Panc1 (cell line): ENCODE measurements around the gene FKBP1A. TPM values are rescaled to one million over a fixed set of nuclear protein-coding genes. Genes with fewer than 3 reads are reported as not detected.
A peak's percentile ranks its signal among the peaks of the same experiment; 100 is the strongest.

Experiments used
- ATAC-seq: fragments of 200-7000 bp; cut with Tn5 transposase; 2 replicates; pipeline ENCODE4 v1.9.1; 2020; ENCODE audit warnings: mild to moderate bottlenecking, moderate library complexity
- Bru-seq: library from RNA; stranded (reverse); fragments of 400-500 nt; gene quantifications from one replicate; lab custom pipeline; 2021; lab: Mats Ljungman, UMichigan
- BruChase-seq, 2 experiments: library from RNA; stranded (reverse); fragments of 400-500 nt; gene quantifications; one replicate each; lab custom pipeline; 2021; lab: Mats Ljungman, UMichigan
- BruUV-seq: library from RNA; stranded (reverse); fragments of 400-500 nt; replicated peaks from 2 replicates; lab custom pipeline; 2021; lab: Mats Ljungman, UMichigan
- CTCF ChIA-PET: fragments of 300-600 bp; sonication (Branson Sonifier 250); formaldehyde crosslinking; loops from one replicate; lab custom pipeline; 2022; ENCODE audit warnings: antibody characterized with exemption; lab: Charles Lee
- POLR2A ChIA-PET: fragments of 300-600 bp; sonication (Branson Sonifier 250); formaldehyde crosslinking; loops from one replicate; lab custom pipeline; 2022; ENCODE audit warnings: antibody characterized with exemption; lab: Charles Lee
- DNase-seq: peaks from one replicate; pipeline ENCODE4 v3.0.0-alpha.2; 2010; ENCODE audit warnings: low read depth, low spot score
- H3K27ac ChIP-seq: 2 replicates; pipeline ENCODE4 v1.5.1; 2011; ENCODE audit warnings: mild to moderate bottlenecking, low read length, inconsistent platforms
- H3K27me3 ChIP-seq: fragments of 200-500 bp; sonication (Bioruptor generic); 2 replicates; pipeline ENCODE4 v1.6.0; 2014; ENCODE audit warnings: low read length, inconsistent platforms; ENCODE audit not compliant: control insufficient read depth, insufficient read depth
- H3K36me3 ChIP-seq: fragments of 200-500 bp; sonication (Bioruptor generic); 2 replicates; pipeline ENCODE4 v1.5.1; 2014; ENCODE audit warnings: inconsistent platforms, mild to moderate bottlenecking, low read length, moderate library complexity; ENCODE audit not compliant: control insufficient read depth, insufficient read depth
- H3K4me1 ChIP-seq: 2 replicates; pipeline ENCODE4 v1.5.1; 2011; ENCODE audit warnings: inconsistent platforms, mild to moderate bottlenecking, low read length, moderate library complexity; ENCODE audit not compliant: control insufficient read depth, insufficient read depth
- H3K4me3 ChIP-seq, 2 experiments: 2 replicates each; pipeline ENCODE4 v1.5.1; 2011 to 2012; ENCODE audit warnings: low read depth in 2 of 2, low read length in 2 of 2, mild to moderate bottlenecking in 2 of 2, inconsistent platforms in 1 of 2, moderate library complexity in 1 of 2
- H3K9me3 ChIP-seq: fragments of 200-500 bp; sonication (Bioruptor generic); 2 replicates; pipeline ENCODE4 v1.5.1; 2014; ENCODE audit warnings: low read depth, mild to moderate bottlenecking, inconsistent platforms, low read length, moderate library complexity; ENCODE audit not compliant: control insufficient read depth, insufficient read depth
- CTCF ChIP-seq: fragments of 450-650 bp; IDR thresholded peaks from 2 replicates; pipeline ENCODE4 v1.5.1; 2017; ENCODE audit warnings: mild to moderate bottlenecking
- POLR2AphosphoS5 ChIP-seq: IDR thresholded peaks from 2 replicates; pipeline ENCODE4 v1.6.1; 2012; ENCODE audit warnings: mild to moderate bottlenecking, low read depth, low read length, moderate library complexity
- REST ChIP-seq, 2 experiments: IDR thresholded peaks; 2 replicates each; pipeline ENCODE4 v1.6.1; 2011 to 2012; ENCODE audit warnings: low read depth in 2 of 2, control low read depth in 1 of 2, low read length in 1 of 2, mild to moderate bottlenecking in 1 of 2, moderate library complexity in 1 of 2; ENCODE audit not compliant: insufficient read depth in 1 of 2
- SIN3A ChIP-seq: IDR thresholded peaks from 2 replicates; pipeline ENCODE4 v1.6.1; 2012; ENCODE audit warnings: low read depth, mild to moderate bottlenecking, low read length, moderate library complexity, borderline replicate concordance; ENCODE audit not compliant: insufficient read depth
- TCF7L2 ChIP-seq: IDR thresholded peaks from 2 replicates; pipeline ENCODE4 v1.6.1; 2011; ENCODE audit warnings: mild to moderate bottlenecking, low read depth, low read length, inconsistent platforms
- in situ Hi-C: cut with HindIII; loops from 2 replicates; pipeline ENCODE4 v1.10.0; 2016; ENCODE audit warnings: low sequenced_read_pairs, low pct_unique_long_range_greater_than_20kb
- intact Hi-C: fragments of 100-400 bp; cut with micrococcal nuclease; formaldehyde crosslinking; loops from one replicate; pipeline ENCODE4 v1.10.0; 2022; ENCODE audit not compliant: unreplicated experiment
- long read RNA-seq: library from polyadenylated mRNA; unstranded; transcript quantifications from one replicate; pipeline ENCODE4 v2.0.0, GENCODE V29; 2021; ENCODE audit not compliant: unreplicated experiment
- polyA plus RNA-seq: library from polyadenylated mRNA; unstranded; fragments of >200 nt; gene quantifications from one replicate; pipeline ENCODE4 v1.2.1, GENCODE V29; 2012; ENCODE audit warnings: missing spikeins; ENCODE audit not compliant: insufficient read length
- total RNA-seq: library from RNA; stranded (reverse); gene quantifications from one replicate; pipeline ENCODE4 v1.2.1, GENCODE V29; 2021; ENCODE audit not compliant: unreplicated experiment

FKBP1A gene
- total RNA-seq (695 TPM), Bru-seq, nascent RNA (percentile 99 among the genes with signal in this experiment), BruChase-seq, experiment 1, labeled RNA remaining after a 2-hour chase (percentile 100 among the genes with signal in this experiment), BruChase-seq, experiment 2, labeled RNA remaining after a 6-hour chase (percentile 100 among the genes with signal in this experiment)
- 830 TPM for polyA plus RNA-seq
- long read RNA-seq, transcript FKBP1A-203 (4 exons, 976 nt), result minor isoform, 30 of 630 reads
- long read RNA-seq, transcript FKBP1A-204 (5 exons, 1,622 nt), result major isoform, 473 of 630 reads
- long read RNA-seq, transcript FKBP1A-211 (4 exons, 1,518 nt), result minor isoform, 5 of 630 reads
- long read RNA-seq, transcript FKBP1A-202 (4 exons, 747 nt), result minor isoform, 16 of 630 reads
- long read RNA-seq, partial matches to known transcripts, result 91 of 630 reads
- long read RNA-seq, other reads (novel, unspliced or antisense), result 10 of 630 reads

- intact Hi-C loops (loop anchor here (5.0 kb wide), 1 partner anchor 44 kb away; no protein-coding TSS in a partner anchor), in situ Hi-C loops (no loop called here)
- ChIA-PET POLR2A (interaction anchor here (0.6 to 0.7 kb wide), 2 partner anchors 73 to 310 kb away, joined by 4 to 9 read pairs; no protein-coding TSS in a partner anchor), CTCF (interaction anchor here (1.3 kb wide), 1 partner anchor 35 kb away, joined by 9 read pairs; no protein-coding TSS in a partner anchor)
- ATAC-seq, result peak; percentile 96
- Histone ChIP-seq H3K36me3 (peaks cover 8% of the 10 kb centered on the region; the same call in 1 of the 2 replicates), H3K27me3 (no peaks in the 10 kb centered on the region), H3K4me3 (peak within 1 kb of the TSS; percentile 75 to 92), H3K27ac (peak within 1 kb of the TSS; percentile 97), H3K4me1 (peaks cover 35% of the 10 kb centered on the region), H3K9me3 (no peaks in the 10 kb centered on the region; the same call in 1 of the 2 replicates)
- BruUV-seq, result no TSS peak
- TF ChIP-seq POLR2AphosphoS5 (peak; percentile 83), TCF7L2 (no peak), SIN3A (peak; percentile 62; the same call in 1 of the 2 replicates)
- peak; percentile 75 for DNase-seq
Measured at GRCh38 chr20:1392693-1393506, at the start of gene FKBP1A. FKBP1A (minus strand) TSS chr20:1393054; CDS start chr20:1392998, 56 bp downstream.

GRCh38 chr20:1442304-1442703 is 49.5 kb upstream of the FKBP1A start:
- in situ Hi-C loops, result no loop called here
- ATAC-seq, result no peak
- CTCF ChIA-PET, result no interaction called here

More at GRCh38 chr20:1442304-1442703, 49.5 kb upstream of the FKBP1A start:
- intact Hi-C loops, result no loop called here
- no peak overlapping the region for H3K27ac ChIP-seq
- no TSS peak for BruUV-seq
- no peak for TF ChIP-seq CTCF
- no peak for TF ChIP-seq SIN3A
- TF ChIP-seq TCF7L2, result no peak
- no peak for TF ChIP-seq REST (IDR thresholded peaks at IDR 0.05; ENCODE audit: insufficient read depth in 1 of 2, low read depth in 2 of 2, low read length in 1 of 2)
- TF ChIP-seq POLR2AphosphoS5, result no peak
- H3K4me1 ChIP-seq, result peaks cover 5% of the 10 kb centered on the region
- no peak overlapping the region for H3K4me3 ChIP-seq
- no peaks in the 10 kb centered on the region for H3K9me3 ChIP-seq
- POLR2A ChIA-PET, result no interaction called here
- peaks cover 12% of the 10 kb centered on the region for H3K36me3 ChIP-seq
- no peak for DNase-seq
- no peaks in the 10 kb centered on the region for H3K27me3 ChIP-seq
